Measurements from ENCODE around the gene FGFBP3. TPM values are rescaled to one million over a fixed set of nuclear protein-coding genes. Genes with fewer than 3 reads are reported as not detected.

Gene FGFBP3
- total RNA-seq, 4 donors from 2014 or later: 0.75 to 7.8 (median 1.0) TPM

DNA sequence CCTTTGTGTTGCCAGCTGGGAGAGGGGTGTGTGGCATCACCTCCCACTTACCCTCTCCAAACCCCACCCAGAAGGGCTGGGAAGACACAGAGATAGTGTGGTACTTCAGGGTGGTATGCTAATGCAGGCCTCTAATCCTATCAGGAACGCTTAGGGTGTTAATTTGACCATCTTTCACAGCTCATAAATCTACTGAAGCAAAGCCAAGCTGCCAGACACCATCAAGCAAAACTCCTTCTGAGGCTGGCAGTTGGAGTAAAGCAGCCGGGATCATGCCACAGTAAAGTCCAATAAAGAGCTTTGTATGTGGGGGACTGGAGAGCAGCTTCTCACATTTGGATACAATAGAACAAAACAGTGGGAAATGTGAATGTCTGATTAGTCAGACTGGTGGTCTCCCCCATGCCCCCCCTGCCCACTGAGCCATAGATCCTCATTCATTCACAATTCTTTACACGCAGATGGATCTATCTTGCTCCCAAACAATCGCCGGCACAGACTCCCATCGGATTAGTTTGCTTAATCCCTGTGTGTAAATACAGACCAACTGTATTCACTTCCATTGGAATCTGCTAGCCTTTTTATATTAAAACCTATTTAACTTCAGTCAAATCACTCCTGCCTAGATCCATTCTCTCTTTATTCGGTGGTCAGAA lies 29.6 kb downstream of the FGFBP3 start:
- H3K36me3 ChIP-seq: no peaks in the 10 kb centered on the region
- TF ChIP-seq POLR2AphosphoS5 (IDR thresholded peaks at IDR 0.05) (no peak), CTCF (IDR thresholded peaks at IDR 0.05) (no peak), EP300 (IDR thresholded peaks at IDR 0.05; ENCODE audit: low read depth) (no peak), POLR2A (IDR thresholded peaks at IDR 0.05) (no peak)
- no peak overlapping the region for H3K27ac ChIP-seq
- H3K9me3 ChIP-seq: no peaks in the 10 kb centered on the region
- no peak for DNase-seq
- no peaks in the 10 kb centered on the region for H3K27me3 ChIP-seq
- H3K4me1 ChIP-seq: peaks cover 0 to 3% (median 0%) of the 10 kb centered on the region in 4 donors
- in situ Hi-C loops (cut with MboI; ENCODE audit: low pct_ligation_motif_present in 1 of 4, low pct_unique_long_range_greater_than_20kb in 1 of 4, low sequenced_read_pairs in 3 of 4): loop anchor here in 1 of 4 donors (10.0 kb wide), 1 partner anchor 115 kb away; no protein-coding TSS in a partner anchor
- H3K4me3 ChIP-seq: no peak overlapping the region
- intact Hi-C loops (cut with DNase I; ENCODE audit: low total_unique reads): no loop called here
- WGBS, 2 donors (ENCODE audit: low coverage in 1 of 2): 30 to 36% methylated on average over 6 to 7 of the region's 7 CpGs

GRCh38 chr10:91875779-91876178 lies 33.5 kb downstream of the FGFBP3 start:
- H3K36me3 ChIP-seq: no peaks in the 10 kb centered on the region
- 86 to 95% methylated on average over 1 of the region's 1 CpG for WGBS, 2 donors (ENCODE audit: low coverage in 1 of 2)
- no peak overlapping the region for H3K27ac ChIP-seq
- no peaks in the 10 kb centered on the region for H3K9me3 ChIP-seq
- intact Hi-C loops (cut with DNase I; ENCODE audit: low total_unique reads): no loop called here
- H3K4me1 ChIP-seq: no peaks in the 10 kb centered on the region
- no peak for TF ChIP-seq CTCF (IDR thresholded peaks at IDR 0.05)
- no peak for TF ChIP-seq POLR2AphosphoS5 (IDR thresholded peaks at IDR 0.05)
- no peak for TF ChIP-seq EP300 (IDR thresholded peaks at IDR 0.05; ENCODE audit: low read depth)
- TF ChIP-seq POLR2A (IDR thresholded peaks at IDR 0.05): no peak
- no peak for DNase-seq
- no peaks in the 10 kb centered on the region for H3K27me3 ChIP-seq
- no peak overlapping the region for H3K4me3 ChIP-seq
- in situ Hi-C loops (cut with MboI; ENCODE audit: low pct_ligation_motif_present in 1 of 4, low pct_unique_long_range_greater_than_20kb in 1 of 4, low sequenced_read_pairs in 3 of 4): no loop called here

- 91 to 100% methylated on average over 2 of the region's 2 CpGs for WGBS, 2 donors (ENCODE audit: low coverage in 1 of 2)
Measured at GRCh38 chr10:91875156-91875555, 34.1 kb downstream of the FGFBP3 start.

GRCh38 chr10:91865562-91866081 lies 43.7 kb downstream of the FGFBP3 start:
- TF ChIP-seq POLR2AphosphoS5 (IDR thresholded peaks at IDR 0.05) (no peak), POLR2A (IDR thresholded peaks at IDR 0.05) (no peak), CTCF (IDR thresholded peaks at IDR 0.05) (no peak), EP300 (IDR thresholded peaks at IDR 0.05; ENCODE audit: low read depth) (no peak)
- H3K36me3 ChIP-seq: peaks cover 0 to 40% (median 8%) of the 10 kb centered on the region in 4 donors
- DNase-seq: no peak
- in situ Hi-C loops (cut with MboI; ENCODE audit: low pct_ligation_motif_present in 1 of 4, low pct_unique_long_range_greater_than_20kb in 1 of 4, low sequenced_read_pairs in 3 of 4): no loop called here
- no peak overlapping the region for H3K4me3 ChIP-seq
- no peak overlapping the region for H3K27ac ChIP-seq
- H3K4me1 ChIP-seq: no peaks in the 10 kb centered on the region
- WGBS, 2 donors (ENCODE audit: low coverage in 1 of 2): 96 to 100% methylated on average over 1 to 2 of the region's 2 CpGs
- no peaks in the 10 kb centered on the region for H3K9me3 ChIP-seq
- intact Hi-C loops (cut with DNase I; ENCODE audit: low total_unique reads): no loop called here
- no peaks in the 10 kb centered on the region for H3K27me3 ChIP-seq

More at GRCh38 chr10:91875156-91875555, 34.1 kb downstream of the FGFBP3 start:
- intact Hi-C loops (cut with DNase I; ENCODE audit: low total_unique reads) (no loop called here), in situ Hi-C loops (cut with MboI; ENCODE audit: low pct_ligation_motif_present in 1 of 4, low pct_unique_long_range_greater_than_20kb in 1 of 4, low sequenced_read_pairs in 3 of 4) (no loop called here)
- H3K4me1 ChIP-seq: no peaks in the 10 kb centered on the region
- H3K4me3 ChIP-seq: no peak overlapping the region
- DNase-seq: no peak
- H3K27ac ChIP-seq: no peak overlapping the region
- H3K36me3 ChIP-seq: no peaks in the 10 kb centered on the region
- H3K27me3 ChIP-seq: no peaks in the 10 kb centered on the region
- no peaks in the 10 kb centered on the region for H3K9me3 ChIP-seq
- TF ChIP-seq POLR2A (IDR thresholded peaks at IDR 0.05) (no peak), EP300 (IDR thresholded peaks at IDR 0.05; ENCODE audit: low read depth) (no peak), CTCF (IDR thresholded peaks at IDR 0.05) (no peak), POLR2AphosphoS5 (IDR thresholded peaks at IDR 0.05) (no peak)
